Naive thymus-derived CD8-positive, alpha-beta T cell (primary cell): Measurements from ENCODE around the gene RGSL1. TPM values are rescaled to one million over a fixed set of nuclear protein-coding genes. Genes with fewer than 3 reads are reported as not detected.
A peak's percentile ranks its signal among the peaks of the same experiment; 100 is the strongest.
"Not testable (repeated sequence)": the region's sequence is repeated elsewhere in the genome, so short reads cannot be mapped to it uniquely, and the experiment has no call there.

Source experiments
- ATAC-seq, 2 donors: fragments of 150-1000 bp; cut with Tn5 transposase in 1 of 2; sonication (Bioruptor Pico), chemical (Tn5 transposase) in 1 of 2; 1 replicate in 1 of 2; 2 replicates in 1 of 2; pipeline ENCODE4 v1.10.0; 2021; ENCODE audit warnings: mild to moderate bottlenecking in 2 of 2, moderate library complexity in 2 of 2
- POLR2A ChIA-PET: fragments of 350-600 bp; sonication (Branson Sonifier 250); formaldehyde crosslinking; loops from one replicate; lab custom pipeline; 2021; ENCODE audit warnings: antibody characterized with exemption; lab: Charles Lee
- DNase-seq, 10 donors: peaks; one replicate each; pipeline versions ENCODE4 v3.0.0 to v3.0.0-alpha.2; 2020 to 2022
- H3K27ac Mint-ChIP-seq, 10 donors: one replicate each; pipeline ENCODE4 v1.8.0; 2020 to 2022; ENCODE audit warnings: mild to moderate bottlenecking in 10 of 10, mixed read lengths in 10 of 10, moderate library complexity in 4 of 10, inconsistent platforms in 1 of 10
- H3K27me3 Mint-ChIP-seq, 5 donors: one replicate each; pipeline ENCODE4 v1.8.0; 2021 to 2022; ENCODE audit warnings: mixed read lengths in 5 of 5
- H3K36me3 Mint-ChIP-seq, 3 donors: one replicate each; pipeline ENCODE4 v1.8.0; 2020 to 2022; ENCODE audit warnings: mixed read lengths in 3 of 3, mild to moderate bottlenecking in 2 of 3, inconsistent platforms in 1 of 3
- H3K4me1 Mint-ChIP-seq, 4 donors: one replicate each; pipeline ENCODE4 v1.8.0; 2021 to 2022; ENCODE audit warnings: mixed read lengths in 4 of 4
- H3K4me3 Mint-ChIP-seq, 10 donors: one replicate each; pipeline ENCODE4 v1.8.0; 2020 to 2022; ENCODE audit warnings: mild to moderate bottlenecking in 10 of 10, mixed read lengths in 10 of 10, moderate library complexity in 6 of 10, inconsistent platforms in 1 of 10
- H3K9me3 Mint-ChIP-seq, 9 donors: one replicate each; pipeline ENCODE4 v1.8.0; 2020 to 2022; ENCODE audit warnings: mixed read lengths in 9 of 9, mild to moderate bottlenecking in 3 of 9, inconsistent platforms in 1 of 9, moderate library complexity in 1 of 9
- polyA plus RNA-seq, 3 donors: library from polyadenylated mRNA; unstranded; fragments of 300-500 nt; fragmentation: Illumina TruSeq; gene quantifications; one replicate each; pipeline ENCODE4 v1.2.3, GENCODE V29; 2021
- total RNA-seq, 8 experiments: library from RNA in 2 of 8; stranded (reverse) in 2 of 8; gene quantifications; one replicate each; pipeline ENCODE4 v1.2.3 and lab custom pipeline; 2021 to 2026

RGSL1 gene
- total and polyA plus RNA-seq, 5 experiments from 2014 or later: not detected

- Mint-ChIP-seq H3K9me3 (peaks cover 0 to 5% (median 0%) of the 10 kb centered on the region in 9 donors), H3K4me3 (no peak overlapping the region), H3K4me1 (peaks cover 0 to 5% (median 0%) of the 10 kb centered on the region in 4 donors), H3K27ac (no peak overlapping the region), H3K27me3 (peaks cover 0 to 7% (median 0%) of the 10 kb centered on the region in 5 donors), H3K36me3 (no peaks in the 10 kb centered on the region)
- POLR2A ChIA-PET: no interaction called here
- no peak for DNase-seq
- ATAC-seq: no peak
These were observed 45.7 kb downstream of the RGSL1 start for GRCh38 chr1:182495693-182496092.

GRCh38 chr1:182507685-182508084, 57.7 kb downstream of the RGSL1 start:
- no peak for ATAC-seq
- POLR2A ChIA-PET: no interaction called here
- Mint-ChIP-seq H3K4me3 (no peak overlapping the region), H3K9me3 (peaks cover 2 to 30% (median 12%) of the 10 kb centered on the region in 9 donors), H3K27me3 (peaks cover 5 to 20% (median 11%) of the 10 kb centered on the region in 5 donors), H3K36me3 (peaks cover 0 to 9% (median 2%) of the 10 kb centered on the region in 3 donors), H3K27ac (peak overlapping the region in 1 of 10 donors; percentile 21), H3K4me1 (no peaks in the 10 kb centered on the region)
- DNase-seq: no peak

DNA sequence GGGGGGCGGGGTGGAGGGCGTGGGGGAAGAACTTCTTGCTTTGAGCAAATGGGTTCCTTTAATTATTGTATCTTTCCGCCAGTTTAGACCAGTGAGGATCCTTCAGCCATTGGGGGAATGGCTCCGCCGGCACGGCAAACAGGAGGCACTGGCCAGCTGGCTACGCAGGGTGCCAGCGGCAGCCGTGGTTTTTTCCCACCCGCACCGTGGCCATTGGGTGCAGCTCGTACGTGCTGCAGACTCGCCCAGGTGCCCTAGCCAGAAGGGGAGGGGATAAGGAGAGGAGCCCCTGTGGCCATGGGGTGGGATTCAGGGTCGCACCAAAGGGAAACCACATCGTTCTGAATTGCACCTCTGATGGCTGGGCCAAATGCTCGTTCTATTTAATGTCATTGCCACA, 65.6 kb downstream of the RGSL1 start:
- Mint-ChIP-seq H3K27ac (no peak overlapping the region), H3K27me3 (peaks cover 7 to 28% (median 13%) of the 10 kb centered on the region in 5 donors), H3K9me3 (peaks cover 0 to 48% (median 19%) of the 10 kb centered on the region in 9 donors), H3K36me3 (peaks cover 0 to 15% (median 0%) of the 10 kb centered on the region in 3 donors), H3K4me1 (peaks cover 0 to 3% (median 0%) of the 10 kb centered on the region in 4 donors), H3K4me3 (no peak overlapping the region)
- DNase-seq (no peak), ATAC-seq (no peak)
- POLR2A ChIA-PET: no interaction called here

GRCh38 chr1:182520736-182521135, 70.8 kb downstream of the RGSL1 start:
- Mint-ChIP-seq H3K27me3 (peaks cover 7 to 44% (median 21%) of the 10 kb centered on the region in 5 donors), H3K9me3 (peaks cover 8 to 60% (median 41%) of the 10 kb centered on the region in 9 donors), H3K4me1 (no peaks in the 10 kb centered on the region), H3K36me3 (peaks cover 0 to 37% (median 1%) of the 10 kb centered on the region in 3 donors), H3K27ac (no peak overlapping the region), H3K4me3 (no peak overlapping the region)
- ATAC-seq (no peak), DNase-seq (no peak)
- POLR2A ChIA-PET: no interaction called here

- Mint-ChIP-seq H3K27ac (no peak overlapping the region), H3K4me1 (no peaks in the 10 kb centered on the region), H3K9me3 (peaks cover 17 to 61% (median 45%) of the 10 kb centered on the region in 9 donors), H3K4me3 (no peak overlapping the region), H3K36me3 (peaks cover 0 to 50% (median 10%) of the 10 kb centered on the region in 3 donors), H3K27me3 (peaks cover 17 to 54% (median 21%) of the 10 kb centered on the region in 5 donors)
- DNase-seq: no peak
- no peak for ATAC-seq
- POLR2A ChIA-PET: no interaction called here
These were observed 75.4 kb downstream of the RGSL1 start for GRCh38 chr1:182525342-182525741.

- DNase-seq (no peak), ATAC-seq (no peak)
- no peaks in the 10 kb centered on the region for H3K4me1 Mint-ChIP-seq
- POLR2A ChIA-PET: no interaction called here
- H3K4me3 Mint-ChIP-seq: no peak overlapping the region
- peaks cover 9 to 37% (median 16%) of the 10 kb centered on the region in 5 donors for H3K27me3 Mint-ChIP-seq
- H3K27ac Mint-ChIP-seq: no peak overlapping the region
- peaks cover 0 to 45% (median 10%) of the 10 kb centered on the region in 3 donors for H3K36me3 Mint-ChIP-seq
- peaks cover 17 to 61% (median 43%) of the 10 kb centered on the region in 9 donors for H3K9me3 Mint-ChIP-seq
These were observed 77.7 kb downstream of the RGSL1 start for GRCh38 chr1:182527680-182528079.

- Mint-ChIP-seq H3K36me3 (peaks cover 0 to 45% (median 10%) of the 10 kb centered on the region in 3 donors), H3K27me3 (peaks cover 8 to 32% (median 15%) of the 10 kb centered on the region in 5 donors), H3K4me3 (peak overlapping the region in 1 of 10 donors; percentile 34), H3K9me3 (peaks cover 17 to 61% (median 41%) of the 10 kb centered on the region in 9 donors)
- H3K4me1 Mint-ChIP-seq, H3K27ac Mint-ChIP-seq, DNase-seq, ATAC-seq, POLR2A ChIA-PET: not testable (repeated sequence)
These were observed 78.3 kb downstream of the RGSL1 start for GRCh38 chr1:182528206-182528605.

DNA sequence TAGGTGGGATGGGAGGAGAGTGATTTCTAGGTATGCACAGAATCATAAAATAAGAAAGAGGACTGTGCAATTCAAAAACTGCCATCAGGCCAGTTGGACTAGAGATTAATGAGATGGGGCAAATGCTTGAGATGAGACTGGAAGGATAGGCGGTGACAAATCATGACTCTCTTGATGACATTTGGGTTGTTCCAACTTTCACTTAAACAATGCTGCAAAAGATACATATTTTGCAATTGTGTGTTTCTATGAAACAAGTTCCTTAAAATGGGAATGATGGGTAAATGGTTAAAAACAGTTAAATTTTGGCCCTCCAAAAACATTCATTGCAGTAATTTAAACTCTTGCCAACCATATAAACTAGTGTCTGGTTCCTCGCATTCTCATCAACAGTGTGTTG, 84.0 kb downstream of the RGSL1 start:
- POLR2A ChIA-PET: no interaction called here
- H3K4me1 Mint-ChIP-seq: no peaks in the 10 kb centered on the region

GRCh38 chr1:182549346-182549745, 99.4 kb downstream of the RGSL1 start:
- Mint-ChIP-seq H3K27ac (no peak overlapping the region), H3K4me1 (no peaks in the 10 kb centered on the region), H3K9me3 (peaks cover 0 to 18% (median 9%) of the 10 kb centered on the region in 9 donors), H3K4me3 (no peak overlapping the region), H3K36me3 (peaks cover 0 to 17% (median 9%) of the 10 kb centered on the region in 3 donors), H3K27me3 (peaks cover 12 to 52% (median 19%) of the 10 kb centered on the region in 5 donors)
- POLR2A ChIA-PET: no interaction called here
- DNase-seq: no peak
- ATAC-seq: no peak

More for the DNA sequence above, 84.0 kb downstream of the RGSL1 start:
- H3K9me3 Mint-ChIP-seq: peaks cover 0 to 10% (median 1%) of the 10 kb centered on the region in 9 donors
- DNase-seq: no peak
- H3K27me3 Mint-ChIP-seq: peaks cover 6 to 21% (median 12%) of the 10 kb centered on the region in 5 donors
- H3K4me3 Mint-ChIP-seq: no peak overlapping the region
- no peaks in the 10 kb centered on the region for H3K36me3 Mint-ChIP-seq
- no peak overlapping the region for H3K27ac Mint-ChIP-seq
- no peak for ATAC-seq

GRCh38 chr1:182549811-182550210, 99.9 kb downstream of the RGSL1 start:
- H3K4me3 Mint-ChIP-seq: no peak overlapping the region
- H3K36me3 Mint-ChIP-seq: peaks cover 0 to 17% (median 9%) of the 10 kb centered on the region in 3 donors
- H3K27ac Mint-ChIP-seq: no peak overlapping the region
- H3K27me3 Mint-ChIP-seq: peaks cover 10 to 50% (median 19%) of the 10 kb centered on the region in 5 donors
- peaks cover 0 to 18% (median 9%) of the 10 kb centered on the region in 9 donors for H3K9me3 Mint-ChIP-seq
- POLR2A ChIA-PET: no interaction called here
- ATAC-seq (no peak), DNase-seq (no peak)
- no peaks in the 10 kb centered on the region for H3K4me1 Mint-ChIP-seq

- Mint-ChIP-seq H3K4me3 (no peak overlapping the region), H3K36me3 (peaks cover 0 to 11% (median 9%) of the 10 kb centered on the region in 3 donors), H3K9me3 (peaks cover 0 to 18% (median 9%) of the 10 kb centered on the region in 9 donors), H3K27me3 (peaks cover 0 to 26% (median 9%) of the 10 kb centered on the region in 5 donors), H3K4me1 (no peaks in the 10 kb centered on the region), H3K27ac (no peak overlapping the region)
- POLR2A ChIA-PET: no interaction called here
- ATAC-seq (no peak), DNase-seq (no peak)
These were observed 102.6 kb downstream of the RGSL1 start for GRCh38 chr1:182552527-182552926.

DNA sequence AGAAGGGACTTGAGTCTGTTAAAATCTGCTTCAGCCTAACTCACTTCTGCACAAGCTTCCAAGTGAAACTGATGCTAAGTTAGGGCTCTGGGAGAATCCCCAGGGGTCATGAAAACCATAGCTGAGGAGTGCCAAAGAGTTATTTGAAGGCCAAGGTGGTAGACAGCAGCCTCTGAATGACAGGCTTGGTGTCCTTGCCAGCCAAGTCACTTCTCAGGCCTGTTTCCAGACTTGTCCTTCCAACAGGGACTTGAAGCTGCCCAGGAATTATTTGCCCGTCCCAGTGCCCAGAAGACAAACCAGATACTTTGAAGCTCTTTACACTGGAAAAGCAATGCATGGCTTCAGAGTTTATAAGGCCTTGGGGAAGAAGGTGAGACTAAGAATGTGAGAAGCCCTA, 105.5 kb downstream of the RGSL1 start:
- no peak for DNase-seq
- Mint-ChIP-seq H3K36me3 (peaks cover 0 to 16% (median 9%) of the 10 kb centered on the region in 3 donors), H3K27ac (no peak overlapping the region), H3K9me3 (peaks cover 0 to 18% (median 9%) of the 10 kb centered on the region in 9 donors), H3K27me3 (peaks cover 2 to 27% (median 10%) of the 10 kb centered on the region in 5 donors), H3K4me1 (peaks cover 0 to 3% (median 0%) of the 10 kb centered on the region in 4 donors), H3K4me3 (no peak overlapping the region)
- ATAC-seq: no peak
- POLR2A ChIA-PET: no interaction called here

DNA sequence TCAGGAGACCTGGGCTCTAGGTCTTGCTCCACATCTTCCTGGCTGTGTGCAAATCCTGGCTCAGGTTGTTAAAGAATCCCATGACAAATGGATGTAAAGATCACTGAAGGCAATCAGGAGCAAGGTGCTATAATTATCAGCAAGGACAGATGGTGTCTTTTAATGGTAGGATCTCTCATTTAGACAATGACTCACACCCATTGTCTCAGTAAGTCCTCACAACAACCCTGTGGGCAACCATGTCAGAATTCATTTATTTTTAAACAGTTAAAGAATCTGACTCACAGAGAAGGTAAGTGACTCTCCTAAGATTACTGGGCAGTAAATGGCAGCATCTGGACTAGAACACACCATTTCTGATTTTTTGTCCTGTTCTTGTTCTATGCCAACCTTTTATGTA, 106.3 kb downstream of the RGSL1 start:
- POLR2A ChIA-PET: no interaction called here
- Mint-ChIP-seq H3K27ac (no peak overlapping the region), H3K4me1 (peaks cover 0 to 3% (median 0%) of the 10 kb centered on the region in 4 donors), H3K27me3 (peaks cover 2 to 26% (median 10%) of the 10 kb centered on the region in 5 donors), H3K36me3 (peaks cover 0 to 18% (median 9%) of the 10 kb centered on the region in 3 donors), H3K9me3 (peaks cover 0 to 18% (median 9%) of the 10 kb centered on the region in 9 donors), H3K4me3 (no peak overlapping the region)
- DNase-seq: no peak
- no peak for ATAC-seq
